Measurements from ENCODE around the gene ENTHD1.

The ENTHD1 gene

DNA sequence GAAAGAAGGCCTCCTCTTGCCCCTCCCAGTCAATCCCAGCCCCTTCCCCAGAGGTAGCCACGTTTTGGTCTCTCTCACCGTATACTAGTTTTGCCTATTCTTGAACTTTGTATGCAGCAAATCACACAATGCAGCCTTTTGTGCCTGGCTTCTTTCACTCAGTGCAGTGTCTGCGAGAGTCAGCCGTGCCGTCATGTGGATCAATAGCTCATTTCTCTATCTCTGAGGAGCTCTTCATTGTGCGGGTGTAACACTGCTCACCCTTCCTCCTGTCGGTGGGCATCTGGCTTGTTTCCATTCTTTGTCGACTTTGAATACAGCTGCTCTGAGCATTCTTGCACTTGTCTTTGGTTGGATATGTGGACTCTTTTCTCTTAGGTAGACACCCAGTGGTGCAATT, 176.5 kb downstream of the ENTHD1 start:
- TF ChIP-seq, protein P1, sequence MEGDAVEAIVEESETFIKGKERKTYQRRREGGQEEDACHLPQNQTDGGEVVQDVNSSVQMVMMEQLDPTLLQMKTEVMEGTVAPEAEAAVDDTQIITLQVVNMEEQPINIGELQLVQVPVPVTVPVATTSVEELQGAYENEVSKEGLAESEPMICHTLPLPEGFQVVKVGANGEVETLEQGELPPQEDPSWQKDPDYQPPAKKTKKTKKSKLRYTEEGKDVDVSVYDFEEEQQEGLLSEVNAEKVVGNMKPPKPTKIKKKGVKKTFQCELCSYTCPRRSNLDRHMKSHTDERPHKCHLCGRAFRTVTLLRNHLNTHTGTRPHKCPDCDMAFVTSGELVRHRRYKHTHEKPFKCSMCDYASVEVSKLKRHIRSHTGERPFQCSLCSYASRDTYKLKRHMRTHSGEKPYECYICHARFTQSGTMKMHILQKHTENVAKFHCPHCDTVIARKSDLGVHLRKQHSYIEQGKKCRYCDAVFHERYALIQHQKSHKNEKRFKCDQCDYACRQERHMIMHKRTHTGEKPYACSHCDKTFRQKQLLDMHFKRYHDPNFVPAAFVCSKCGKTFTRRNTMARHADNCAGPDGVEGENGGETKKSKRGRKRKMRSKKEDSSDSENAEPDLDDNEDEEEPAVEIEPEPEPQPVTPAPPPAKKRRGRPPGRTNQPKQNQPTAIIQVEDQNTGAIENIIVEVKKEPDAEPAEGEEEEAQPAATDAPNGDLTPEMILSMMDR (conservative IDR thresholded peaks at IDR 0.05; ENCODE audit: low read depth, low read length), result no peak
- H3K36me3 ChIP-seq (ENCODE audit: insufficient read depth), result no peaks in the 10 kb centered on the region

DNA sequence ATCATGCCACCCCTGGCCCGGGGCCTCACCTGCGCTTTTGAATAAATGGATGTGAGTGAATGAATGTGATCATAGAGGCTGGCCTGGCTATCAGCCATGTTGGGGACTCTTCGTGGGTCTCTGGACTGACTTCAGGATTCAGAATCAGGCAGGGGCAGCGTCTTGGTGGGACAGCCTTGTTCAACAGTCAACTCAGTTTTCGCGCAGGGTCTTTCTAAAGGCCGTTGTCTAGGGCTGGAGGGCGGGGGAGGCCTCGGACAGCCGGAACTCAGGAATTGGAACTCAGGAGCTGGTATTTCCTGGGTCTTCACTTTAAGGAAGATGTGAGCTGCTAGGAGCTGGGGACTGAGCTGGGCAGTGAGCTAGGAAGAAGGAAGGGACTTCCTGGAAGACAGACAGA, 177.0 kb downstream of the ENTHD1 start:
- H3K27me3 ChIP-seq (ENCODE audit: insufficient read depth, low read depth), result peaks cover 40% of the 10 kb centered on the region
- H3K4me2 ChIP-seq, result no peak overlapping the region
- no peaks in the 10 kb centered on the region for H4K20me1 ChIP-seq (ENCODE audit: insufficient read depth)
- H3K9ac ChIP-seq, result no peak overlapping the region
- H2AFZ ChIP-seq (ENCODE audit: low read depth), result no peak overlapping the region
- no peaks in the 10 kb centered on the region for H3K4me1 ChIP-seq (ENCODE audit: low read depth, poor library complexity, severe bottlenecking)
- no peaks in the 10 kb centered on the region for H3K79me2 ChIP-seq (ENCODE audit: insufficient read depth, low read depth)
- H3K27ac ChIP-seq, result no peak overlapping the region
- TF ChIP-seq, protein P1 (conservative IDR thresholded peaks at IDR 0.05; ENCODE audit: low read depth, low read length), result no peak
- H3K36me3 ChIP-seq (ENCODE audit: insufficient read depth), result no peaks in the 10 kb centered on the region
- no peak overlapping the region for H3K4me3 ChIP-seq (IDR thresholded peaks at IDR 0.05; ENCODE audit: insufficient read depth, low read depth, low read length)

More for the DNA sequence above, 176.5 kb downstream of the ENTHD1 start:
- no peak overlapping the region for H3K4me2 ChIP-seq
- H3K27ac ChIP-seq, result no peak overlapping the region
- H2AFZ ChIP-seq (ENCODE audit: low read depth), result no peak overlapping the region
- H3K79me2 ChIP-seq (ENCODE audit: insufficient read depth, low read depth), result no peaks in the 10 kb centered on the region
- no peak overlapping the region for H3K4me3 ChIP-seq (IDR thresholded peaks at IDR 0.05; ENCODE audit: insufficient read depth, low read depth, low read length)
- H3K27me3 ChIP-seq (ENCODE audit: insufficient read depth, low read depth), result peaks cover 40% of the 10 kb centered on the region
- H4K20me1 ChIP-seq (ENCODE audit: insufficient read depth), result no peaks in the 10 kb centered on the region
- no peak overlapping the region for H3K9ac ChIP-seq
- H3K4me1 ChIP-seq (ENCODE audit: low read depth, poor library complexity, severe bottlenecking), result no peaks in the 10 kb centered on the region

DNA sequence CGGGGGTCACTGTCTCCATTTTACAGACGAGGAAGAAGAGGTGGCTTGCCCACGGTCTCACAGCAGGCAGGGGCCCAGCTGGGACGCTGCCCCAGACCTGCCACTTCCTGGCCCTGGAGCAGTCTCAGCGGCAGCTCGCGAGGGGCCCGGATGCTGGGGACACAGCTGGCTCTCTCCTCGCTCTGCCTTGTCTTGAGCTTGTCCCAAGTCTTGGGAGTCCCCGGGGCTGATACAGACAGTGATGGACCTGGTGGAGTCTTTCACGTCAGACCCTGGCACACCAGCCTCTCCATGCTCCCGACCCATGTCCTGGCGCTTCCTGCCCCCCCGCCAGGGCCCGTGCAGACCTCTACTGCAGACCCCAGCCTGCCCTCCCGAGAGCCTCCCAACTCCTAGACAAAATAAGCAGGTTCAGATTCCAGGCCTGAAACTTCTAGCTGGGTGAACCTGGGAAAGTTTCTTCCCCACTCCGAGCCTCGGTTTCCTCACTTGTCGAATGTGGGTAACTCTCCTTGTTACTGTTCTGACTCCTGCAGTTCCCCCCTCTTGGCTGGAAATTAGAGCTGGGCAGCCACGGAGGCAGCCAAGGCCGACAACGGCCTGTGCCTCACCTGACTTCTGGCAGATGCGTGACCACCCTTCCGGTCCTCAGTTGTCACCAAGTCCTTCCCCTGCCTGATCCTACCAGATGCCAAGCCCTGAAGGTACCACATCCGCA, 177.6 kb downstream of the ENTHD1 start:
- H3K27me3 ChIP-seq (ENCODE audit: insufficient read depth, low read depth), result peaks cover 41% of the 10 kb centered on the region
- H3K79me2 ChIP-seq (ENCODE audit: insufficient read depth, low read depth), result no peaks in the 10 kb centered on the region
- H3K36me3 ChIP-seq (ENCODE audit: insufficient read depth), result no peaks in the 10 kb centered on the region
- H2AFZ ChIP-seq (ENCODE audit: low read depth), result no peak overlapping the region
- no peaks in the 10 kb centered on the region for H3K4me1 ChIP-seq (ENCODE audit: low read depth, poor library complexity, severe bottlenecking)
- no peak overlapping the region for H3K27ac ChIP-seq
- H4K20me1 ChIP-seq (ENCODE audit: insufficient read depth), result no peaks in the 10 kb centered on the region
- TF ChIP-seq, protein P1 (conservative IDR thresholded peaks at IDR 0.05; ENCODE audit: low read depth, low read length), result no peak
- no peak overlapping the region for H3K4me2 ChIP-seq
- H3K4me3 ChIP-seq (IDR thresholded peaks at IDR 0.05; ENCODE audit: insufficient read depth, low read depth, low read length), result no peak overlapping the region
- no peak overlapping the region for H3K9ac ChIP-seq

DNA sequence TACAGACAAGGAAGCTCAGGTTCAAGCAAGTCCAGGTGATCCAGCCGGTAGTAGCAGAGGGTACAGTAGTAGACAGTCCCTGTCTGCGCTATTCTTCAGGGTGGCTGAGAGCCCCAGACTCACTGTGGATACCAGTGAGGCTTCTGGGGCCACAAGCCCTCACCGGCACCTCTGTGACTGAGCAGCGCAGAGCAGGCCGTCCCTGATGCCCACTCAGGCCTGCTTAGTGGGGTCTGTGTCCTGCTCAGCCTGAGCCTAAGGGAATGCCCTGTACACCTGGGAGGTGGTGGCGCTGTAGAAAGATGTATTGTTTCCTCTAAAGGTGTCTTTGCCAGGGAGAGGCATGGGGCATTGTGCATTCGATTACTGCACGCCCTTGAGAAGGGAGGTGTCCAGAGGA, 179.2 kb downstream of the ENTHD1 start:
- no peaks in the 10 kb centered on the region for H3K36me3 ChIP-seq (ENCODE audit: insufficient read depth)
- H3K4me3 ChIP-seq (IDR thresholded peaks at IDR 0.05; ENCODE audit: insufficient read depth, low read depth, low read length), result no peak overlapping the region
- no peaks in the 10 kb centered on the region for H4K20me1 ChIP-seq (ENCODE audit: insufficient read depth)
- no peak overlapping the region for H3K4me2 ChIP-seq
- H3K27me3 ChIP-seq (ENCODE audit: insufficient read depth, low read depth), result peaks cover 51% of the 10 kb centered on the region
- no peak overlapping the region for H3K9ac ChIP-seq
- H3K4me1 ChIP-seq (ENCODE audit: low read depth, poor library complexity, severe bottlenecking), result no peaks in the 10 kb centered on the region
- H3K79me2 ChIP-seq (ENCODE audit: insufficient read depth, low read depth), result no peaks in the 10 kb centered on the region
- H3K27ac ChIP-seq, result no peak overlapping the region
- TF ChIP-seq, protein P1 (conservative IDR thresholded peaks at IDR 0.05; ENCODE audit: low read depth, low read length), result no peak
- H2AFZ ChIP-seq (ENCODE audit: low read depth), result no peak overlapping the region
